ENCODE measurements around the gene ST8SIA4.

Gene ST8SIA4

GRCh38 chr5:100890461-100891008, 12.5 kb downstream of the ST8SIA4 start:
- ATAC-seq, result peak; percentile 44; the same call in 2 of the 3 replicates
- no peak for TF ChIP-seq ESRRG (CRISPR knock-in tag; IDR thresholded peaks at IDR 0.05)

GRCh38 chr5:100889896-100890295, 13.2 kb downstream of the ST8SIA4 start:
- ATAC-seq, result no peak
- no peak for TF ChIP-seq OSR1 (CRISPR knock-in tag; IDR thresholded peaks at IDR 0.05)
- TF ChIP-seq CSRNP3 (CRISPR knock-in tag; IDR thresholded peaks at IDR 0.05), result no peak
- TF ChIP-seq BACH2 (CRISPR knock-in tag; IDR thresholded peaks at IDR 0.05; ENCODE audit: borderline replicate concordance), result no peak
- TF ChIP-seq ZFP30 (CRISPR knock-in tag; IDR thresholded peaks at IDR 0.05), result no peak
- no peak for TF ChIP-seq ZNF565 (CRISPR knock-in tag; conservative IDR thresholded peaks at IDR 0.05; ENCODE audit: low read depth)
- no peak for TF ChIP-seq RARB (CRISPR knock-in tag; IDR thresholded peaks at IDR 0.05)
- TF ChIP-seq ESRRG (CRISPR knock-in tag; IDR thresholded peaks at IDR 0.05), result no peak
- TF ChIP-seq POU6F1 (CRISPR knock-in tag; IDR thresholded peaks at IDR 0.05; ENCODE audit: borderline replicate concordance, low read depth), result no peak
- no peak for TF ChIP-seq PPARA (CRISPR knock-in tag; IDR thresholded peaks at IDR 0.05; ENCODE audit: borderline replicate concordance)
- TF ChIP-seq CREB5 (CRISPR knock-in tag; IDR thresholded peaks at IDR 0.05; ENCODE audit: low read depth), result no peak

- ATAC-seq, result no peak
- no peak for TF ChIP-seq RARB (CRISPR knock-in tag; IDR thresholded peaks at IDR 0.05)
- no peak for TF ChIP-seq CREB5 (CRISPR knock-in tag; IDR thresholded peaks at IDR 0.05; ENCODE audit: low read depth)
- TF ChIP-seq CSRNP3 (CRISPR knock-in tag; IDR thresholded peaks at IDR 0.05), result no peak
- TF ChIP-seq BACH2 (CRISPR knock-in tag; IDR thresholded peaks at IDR 0.05; ENCODE audit: borderline replicate concordance), result no peak
- no peak for TF ChIP-seq ZFP3 (CRISPR knock-in tag; IDR thresholded peaks at IDR 0.05)
- no peak for TF ChIP-seq ZFP30 (CRISPR knock-in tag; IDR thresholded peaks at IDR 0.05)
- TF ChIP-seq ESRRG (CRISPR knock-in tag; IDR thresholded peaks at IDR 0.05), result no peak
- no peak for TF ChIP-seq GLIS3 (CRISPR knock-in tag; IDR thresholded peaks at IDR 0.05)
- TF ChIP-seq POU6F1 (CRISPR knock-in tag; IDR thresholded peaks at IDR 0.05; ENCODE audit: borderline replicate concordance, low read depth), result no peak
- no peak for TF ChIP-seq ISL1 (CRISPR knock-in tag; IDR thresholded peaks at IDR 0.05)
- TF ChIP-seq ZC3H10 (CRISPR knock-in tag; IDR thresholded peaks at IDR 0.05), result no peak
- no peak for TF ChIP-seq ZNF565 (CRISPR knock-in tag; conservative IDR thresholded peaks at IDR 0.05; ENCODE audit: low read depth)
- no peak for TF ChIP-seq SNAI2 (CRISPR knock-in tag; IDR thresholded peaks at IDR 0.05)
- TF ChIP-seq ZNF8 (CRISPR knock-in tag; IDR thresholded peaks at IDR 0.05), result no peak
- no peak for TF ChIP-seq CSDC2 (CRISPR knock-in tag; IDR thresholded peaks at IDR 0.05)
- no peak for TF ChIP-seq PPARA (CRISPR knock-in tag; IDR thresholded peaks at IDR 0.05; ENCODE audit: borderline replicate concordance)
- TF ChIP-seq TCF4 (CRISPR knock-in tag; IDR thresholded peaks at IDR 0.05; ENCODE audit: borderline replicate concordance), result no peak
These were observed 13.8 kb downstream of the ST8SIA4 start for GRCh38 chr5:100889165-100889743.

Measured in SK-N-SH treated with all-trans-retinoic acid at 6 μM for 48 hours (cell line).